Uterus (tissue), 2 donors: ENCODE results near the gene AKIRIN2.

Source experiments
- POLR2A ChIP-seq, 2 donors: fragments of 450-650 bp; IDR thresholded peaks; one replicate each; pipeline ENCODE4 v1.6.1; 2016; ENCODE audit warnings: antibody characterized with exemption in 2 of 2, mild to moderate bottlenecking in 1 of 2, moderate library complexity in 1 of 2
- TF ChIP-seq, protein P1 (sequence below), 4 experiments: fragments of 200-600 bp in 2 of 4; fragments of 450-650 bp in 2 of 4; sonication (generic) in 2 of 4; IDR thresholded peaks; one replicate each; pipeline ENCODE4 v1.5.1; 2016 to 2019; ENCODE audit warnings: antibody characterized with exemption in 4 of 4, mild to moderate bottlenecking in 2 of 4, moderate library complexity in 1 of 4

DNA sequence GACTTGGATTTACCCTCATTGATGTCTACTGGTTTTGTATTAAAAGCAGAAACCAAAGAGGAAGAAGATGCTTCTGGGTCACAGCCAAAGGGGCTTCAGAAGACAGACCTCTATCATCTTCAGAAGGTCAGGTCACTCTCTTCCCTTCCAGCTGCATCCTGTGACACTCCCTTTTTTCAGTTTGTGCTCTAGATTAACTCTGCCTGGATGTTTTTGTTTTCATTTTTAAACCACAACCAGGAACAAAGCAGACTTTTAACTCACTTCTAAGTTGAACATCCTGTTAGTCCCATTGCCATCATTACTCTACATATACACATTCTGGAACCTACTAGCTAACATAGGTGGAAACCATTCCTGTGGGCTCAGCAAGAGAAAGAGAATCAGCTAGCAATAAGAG, 45.2 kb downstream of the AKIRIN2 start:
- TF ChIP-seq, protein P1, sequence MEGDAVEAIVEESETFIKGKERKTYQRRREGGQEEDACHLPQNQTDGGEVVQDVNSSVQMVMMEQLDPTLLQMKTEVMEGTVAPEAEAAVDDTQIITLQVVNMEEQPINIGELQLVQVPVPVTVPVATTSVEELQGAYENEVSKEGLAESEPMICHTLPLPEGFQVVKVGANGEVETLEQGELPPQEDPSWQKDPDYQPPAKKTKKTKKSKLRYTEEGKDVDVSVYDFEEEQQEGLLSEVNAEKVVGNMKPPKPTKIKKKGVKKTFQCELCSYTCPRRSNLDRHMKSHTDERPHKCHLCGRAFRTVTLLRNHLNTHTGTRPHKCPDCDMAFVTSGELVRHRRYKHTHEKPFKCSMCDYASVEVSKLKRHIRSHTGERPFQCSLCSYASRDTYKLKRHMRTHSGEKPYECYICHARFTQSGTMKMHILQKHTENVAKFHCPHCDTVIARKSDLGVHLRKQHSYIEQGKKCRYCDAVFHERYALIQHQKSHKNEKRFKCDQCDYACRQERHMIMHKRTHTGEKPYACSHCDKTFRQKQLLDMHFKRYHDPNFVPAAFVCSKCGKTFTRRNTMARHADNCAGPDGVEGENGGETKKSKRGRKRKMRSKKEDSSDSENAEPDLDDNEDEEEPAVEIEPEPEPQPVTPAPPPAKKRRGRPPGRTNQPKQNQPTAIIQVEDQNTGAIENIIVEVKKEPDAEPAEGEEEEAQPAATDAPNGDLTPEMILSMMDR (IDR thresholded peaks at IDR 0.05), result no peak
- TF ChIP-seq POLR2A (IDR thresholded peaks at IDR 0.05), result no peak
